Measurements from ENCODE around the gene CYP2U1. TPM values are rescaled to one million over a fixed set of nuclear protein-coding genes. Genes with fewer than 3 reads are reported as not detected.
"Not testable (repeated sequence)": the region's sequence is repeated elsewhere in the genome, so short reads cannot be mapped to it uniquely, and the experiment has no call there.

The CYP2U1 gene
- total RNA-seq, 1 donor from 2014 or later: 9.4 TPM

DNA sequence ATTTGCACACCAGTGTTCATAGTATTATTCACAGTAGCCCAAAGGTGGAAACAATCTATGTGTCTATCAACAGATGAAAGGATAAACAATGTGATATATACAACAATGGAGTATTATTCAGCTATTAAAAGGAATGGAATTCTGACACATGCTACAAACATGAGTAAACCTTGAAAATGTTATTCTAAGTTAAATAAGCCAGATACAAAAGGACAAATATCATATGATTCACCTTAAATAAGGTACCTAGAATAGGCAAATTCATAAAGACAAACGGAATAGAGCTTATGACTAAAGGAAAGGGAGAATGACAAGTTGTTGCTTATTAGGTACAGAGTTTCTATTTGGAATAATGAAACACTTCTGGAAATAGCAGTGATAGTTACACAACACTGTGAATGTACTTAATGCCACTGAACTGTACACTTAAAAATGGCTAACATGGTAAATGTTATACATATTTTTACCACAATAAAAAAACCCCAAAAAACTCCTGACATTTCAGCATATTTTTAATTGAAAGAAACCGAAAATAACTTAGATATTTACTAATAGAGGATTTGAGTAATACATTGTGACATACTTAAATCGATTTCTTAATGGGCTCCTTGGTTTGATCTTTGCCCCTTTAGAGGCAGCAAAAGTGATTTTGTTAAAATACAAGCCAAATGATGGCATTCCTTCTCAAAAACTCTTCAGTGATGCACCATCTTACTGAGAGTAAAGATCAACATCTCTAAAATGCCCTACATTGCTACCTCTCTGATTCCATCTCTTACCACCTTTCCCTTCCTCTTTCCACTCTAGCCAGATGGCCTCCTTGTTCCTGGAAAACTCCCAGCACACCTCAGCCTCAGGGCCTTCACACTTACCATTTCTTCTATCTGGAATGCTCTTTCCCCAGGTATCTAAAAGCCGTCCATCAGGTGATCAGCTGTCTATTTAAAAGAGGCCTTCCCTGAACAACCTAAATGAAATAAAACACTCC is 8.6 kb upstream of the CYP2U1 start:
- no peaks in the 10 kb centered on the region for H3K36me3 ChIP-seq
- no peak overlapping the region for H3K27ac ChIP-seq (replicated peaks)
- no peak for DNase-seq
- no peak overlapping the region for H3K4me3 ChIP-seq
- no peaks in the 10 kb centered on the region for H3K4me1 ChIP-seq
- TF ChIP-seq, protein P1, sequence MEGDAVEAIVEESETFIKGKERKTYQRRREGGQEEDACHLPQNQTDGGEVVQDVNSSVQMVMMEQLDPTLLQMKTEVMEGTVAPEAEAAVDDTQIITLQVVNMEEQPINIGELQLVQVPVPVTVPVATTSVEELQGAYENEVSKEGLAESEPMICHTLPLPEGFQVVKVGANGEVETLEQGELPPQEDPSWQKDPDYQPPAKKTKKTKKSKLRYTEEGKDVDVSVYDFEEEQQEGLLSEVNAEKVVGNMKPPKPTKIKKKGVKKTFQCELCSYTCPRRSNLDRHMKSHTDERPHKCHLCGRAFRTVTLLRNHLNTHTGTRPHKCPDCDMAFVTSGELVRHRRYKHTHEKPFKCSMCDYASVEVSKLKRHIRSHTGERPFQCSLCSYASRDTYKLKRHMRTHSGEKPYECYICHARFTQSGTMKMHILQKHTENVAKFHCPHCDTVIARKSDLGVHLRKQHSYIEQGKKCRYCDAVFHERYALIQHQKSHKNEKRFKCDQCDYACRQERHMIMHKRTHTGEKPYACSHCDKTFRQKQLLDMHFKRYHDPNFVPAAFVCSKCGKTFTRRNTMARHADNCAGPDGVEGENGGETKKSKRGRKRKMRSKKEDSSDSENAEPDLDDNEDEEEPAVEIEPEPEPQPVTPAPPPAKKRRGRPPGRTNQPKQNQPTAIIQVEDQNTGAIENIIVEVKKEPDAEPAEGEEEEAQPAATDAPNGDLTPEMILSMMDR (IDR thresholded peaks at IDR 0.05; ENCODE audit: borderline replicate concordance): no peak
- H3K9me3 ChIP-seq (replicated peaks): peaks cover 25% of the 10 kb centered on the region
- intact Hi-C loops (cut with micrococcal nuclease): no loop called here
- no peaks in the 10 kb centered on the region for H3K27me3 ChIP-seq (ENCODE audit: low read depth)

DNA sequence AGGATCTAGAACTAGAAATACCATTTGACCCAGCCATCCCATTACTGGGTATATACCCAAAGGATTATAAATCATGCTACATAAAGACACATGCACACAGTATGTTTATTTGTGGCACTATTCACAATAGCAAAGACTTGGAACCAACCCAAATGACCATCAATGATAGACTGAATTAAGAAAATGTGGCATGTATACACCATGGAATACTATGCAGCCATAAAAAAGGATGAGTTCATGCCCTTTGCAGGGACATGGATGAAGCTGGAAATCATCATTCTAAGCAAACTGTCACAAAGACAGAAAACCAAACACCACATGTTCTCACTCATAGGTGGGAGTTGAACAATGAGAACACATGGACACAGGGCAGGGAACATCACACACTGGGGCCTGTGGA is 5.6 kb upstream of the CYP2U1 start:
- H3K27ac ChIP-seq (replicated peaks); H3K4me1 ChIP-seq; intact Hi-C loops (cut with micrococcal nuclease); DNase-seq; H3K4me3 ChIP-seq; H3K36me3 ChIP-seq; H3K9me3 ChIP-seq (replicated peaks); H3K27me3 ChIP-seq (ENCODE audit: low read depth): not testable (repeated sequence)

DNA sequence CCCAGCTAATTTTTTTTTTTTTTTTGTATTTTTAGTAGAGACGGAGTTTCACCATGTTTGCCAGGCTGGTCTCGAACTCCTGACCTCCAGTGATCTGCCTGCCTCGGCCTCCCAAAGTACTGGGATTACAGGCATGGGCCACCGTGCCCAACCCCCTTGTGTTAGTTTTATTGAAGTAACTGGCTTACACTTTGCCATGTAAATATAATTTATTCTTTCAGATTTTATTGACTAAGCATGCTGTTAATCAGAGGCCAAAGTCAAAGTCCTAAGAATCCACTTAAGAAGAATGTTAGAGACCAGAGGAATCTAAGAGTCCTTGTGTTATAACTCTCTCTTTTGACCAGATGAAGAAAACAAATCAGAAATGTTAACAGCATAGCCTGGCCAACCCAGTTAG is 4.5 kb upstream of the CYP2U1 start:
- H3K9me3 ChIP-seq (replicated peaks); H3K27me3 ChIP-seq (ENCODE audit: low read depth); H3K4me3 ChIP-seq; DNase-seq; H3K36me3 ChIP-seq; intact Hi-C loops (cut with micrococcal nuclease); H3K27ac ChIP-seq (replicated peaks): not testable (repeated sequence)
- peaks cover 16% of the 10 kb centered on the region for H3K4me1 ChIP-seq

DNA sequence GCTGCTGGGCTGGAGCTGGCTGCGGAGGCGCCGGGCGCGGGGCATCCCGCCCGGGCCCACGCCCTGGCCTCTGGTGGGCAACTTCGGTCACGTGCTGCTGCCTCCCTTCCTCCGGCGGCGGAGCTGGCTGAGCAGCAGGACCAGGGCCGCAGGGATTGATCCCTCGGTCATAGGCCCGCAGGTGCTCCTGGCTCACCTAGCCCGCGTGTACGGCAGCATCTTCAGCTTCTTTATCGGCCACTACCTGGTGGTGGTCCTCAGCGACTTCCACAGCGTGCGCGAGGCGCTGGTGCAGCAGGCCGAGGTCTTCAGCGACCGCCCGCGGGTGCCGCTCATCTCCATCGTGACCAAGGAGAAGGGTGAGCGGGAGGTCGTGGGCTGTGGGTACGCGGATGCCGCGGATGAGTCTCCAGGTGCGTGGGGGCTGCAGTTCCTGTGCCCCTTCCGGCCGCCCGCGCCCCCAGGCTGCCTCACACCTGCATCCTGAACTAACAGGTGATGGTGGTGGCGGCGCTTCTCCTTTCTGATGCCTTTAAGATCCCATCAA is 499 bp downstream of the CYP2U1 start:
- peaks cover 10% of the 10 kb centered on the region for H3K36me3 ChIP-seq
- H3K4me1 ChIP-seq: peaks cover 44% of the 10 kb centered on the region
- intact Hi-C loops (cut with micrococcal nuclease): no loop called here
- TF ChIP-seq, protein P1 (IDR thresholded peaks at IDR 0.05; ENCODE audit: borderline replicate concordance): no peak
- no peak for DNase-seq
- H3K9me3 ChIP-seq (replicated peaks): no peaks in the 10 kb centered on the region
- peak overlapping the region; percentile 92 for H3K4me3 ChIP-seq
- H3K27me3 ChIP-seq (ENCODE audit: low read depth): no peaks in the 10 kb centered on the region
- peak overlapping the region; percentile 87 for H3K27ac ChIP-seq (replicated peaks)

DNA sequence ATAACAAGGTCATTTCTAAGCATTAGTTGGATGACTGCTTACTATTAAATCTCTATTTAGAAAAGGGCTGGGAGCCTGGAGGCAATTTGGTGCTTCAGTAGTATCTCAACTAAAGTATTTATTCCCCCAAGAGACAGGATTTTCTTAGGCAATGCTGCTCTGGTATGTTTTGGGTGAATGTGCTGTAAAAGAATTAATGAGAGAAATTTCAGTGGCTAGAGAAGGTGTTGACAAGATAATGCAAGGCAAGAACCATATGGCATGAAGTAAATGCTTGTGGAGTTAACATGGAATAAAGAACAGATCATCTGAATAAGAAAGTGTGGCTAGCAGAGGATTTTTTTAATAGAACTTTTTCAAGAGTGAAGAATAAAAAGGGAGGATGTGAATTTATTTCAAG is 3.9 kb downstream of the CYP2U1 start:
- Histone ChIP-seq H3K27me3 (ENCODE audit: low read depth) (no peaks in the 10 kb centered on the region), H3K36me3 (peaks cover 10% of the 10 kb centered on the region), H3K4me1 (peaks cover 44% of the 10 kb centered on the region), H3K27ac (replicated peaks) (no peak overlapping the region), H3K9me3 (replicated peaks) (no peaks in the 10 kb centered on the region), H3K4me3 (no peak overlapping the region)
- no peak for DNase-seq
- TF ChIP-seq, protein P1 (IDR thresholded peaks at IDR 0.05; ENCODE audit: borderline replicate concordance): no peak
- intact Hi-C loops (cut with micrococcal nuclease): no loop called here

DNA sequence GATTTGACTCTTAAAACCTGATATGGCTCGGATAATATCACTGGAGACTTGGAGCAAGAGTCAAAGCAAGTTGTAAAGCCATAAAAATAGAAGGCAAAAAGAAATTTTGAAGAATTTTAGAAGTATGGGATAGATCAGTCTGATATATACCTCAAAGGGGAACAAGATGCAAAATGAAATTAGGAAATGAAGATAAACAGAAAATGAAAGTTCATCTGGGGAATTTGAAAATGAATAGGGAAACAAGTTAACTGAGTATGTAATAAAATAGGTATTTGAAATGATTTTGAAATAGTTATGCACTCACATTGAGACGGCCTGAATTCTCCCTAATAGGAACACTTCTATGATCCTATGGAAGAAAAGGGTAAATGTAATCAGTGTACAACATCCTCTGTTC is 5.7 kb downstream of the CYP2U1 start:
- TF ChIP-seq, protein P1 (IDR thresholded peaks at IDR 0.05; ENCODE audit: borderline replicate concordance): no peak
- Histone ChIP-seq H3K4me3 (no peak overlapping the region), H3K27me3 (ENCODE audit: low read depth) (no peaks in the 10 kb centered on the region), H3K4me1 (peaks cover 26% of the 10 kb centered on the region), H3K9me3 (replicated peaks) (no peaks in the 10 kb centered on the region), H3K36me3 (peaks cover 10% of the 10 kb centered on the region), H3K27ac (replicated peaks) (no peak overlapping the region)
- no peak for DNase-seq
- intact Hi-C loops (cut with micrococcal nuclease): no loop called here

Data from left ventricle myocardium inferior (tissue), 1 donor.